B cell (primary cell): ENCODE measurements around the gene ADAMTS2. TPM values are rescaled to one million over a fixed set of nuclear protein-coding genes. Genes with fewer than 3 reads are reported as not detected.

Experiments
- ATAC-seq: fragments of 200-7000 bp; cut with Tn5 transposase; one replicate; pipeline ENCODE4 v1.10.0; 2021; ENCODE audit warnings: low read depth, mild to moderate bottlenecking, moderate number of reproducible peaks, moderate library complexity
- CTCF ChIA-PET: fragments of 350-600 bp; sonication (Branson Sonifier 250); formaldehyde crosslinking; loops from one replicate; lab custom pipeline; 2021; ENCODE audit warnings: antibody characterized with exemption, inconsistent platforms; lab: Charles Lee
- POLR2A ChIA-PET: fragments of 350-600 bp; sonication (Branson Sonifier 250); formaldehyde crosslinking; loops from one replicate; lab custom pipeline; 2021; ENCODE audit warnings: antibody characterized with exemption; lab: Charles Lee
- DNase-seq: peaks from one replicate; pipeline ENCODE4 v3.0.0; 2013
- H2AFZ ChIP-seq: 2 replicates; pipeline ENCODE4 v1.6.1; 2012; ENCODE audit warnings: mild to moderate bottlenecking, low read depth, low read length; ENCODE audit not compliant: insufficient read depth, poor library complexity, severe bottlenecking
- H3K27ac ChIP-seq, 2 donors: 1 replicate in 1 of 2; 2 replicates in 1 of 2; pipeline ENCODE4 v1.5.1; 2012 to 2013; ENCODE audit warnings: low read length in 2 of 2, mild to moderate bottlenecking in 2 of 2, moderate library complexity in 1 of 2
- H3K27me3 ChIP-seq, 4 experiments: fragments of 200-600 bp in 1 of 4; sonication (generic) in 1 of 4; replicated peaks in 1 of 4; 1 replicate in 2 of 4; 2 replicates in 2 of 4; pipeline versions ENCODE4 v1.6.1 to v1.7.0; 2013 to 2016; ENCODE audit warnings: low read length in 3 of 4, mild to moderate bottlenecking in 2 of 4, mixed read lengths in 1 of 4, moderate library complexity in 1 of 4; ENCODE audit not compliant: insufficient read depth in 4 of 4, control insufficient read depth in 3 of 4; ENCODE audit errors: control extremely low read depth in 1 of 4
- H3K36me3 ChIP-seq, 2 experiments: replicated peaks in 1 of 2; 1 replicate in 1 of 2; 2 replicates in 1 of 2; pipeline versions ENCODE4 v1.6.1 to v1.7.1; 2013; ENCODE audit warnings: low read length in 1 of 2; ENCODE audit not compliant: insufficient read depth in 2 of 2, control insufficient read depth in 1 of 2; ENCODE audit errors: control extremely low read depth in 1 of 2, extremely low read depth in 1 of 2
- H3K4me1 ChIP-seq, 2 donors: fragments of 200-600 bp in 1 of 2; sonication (generic) in 1 of 2; 1 replicate in 1 of 2; 2 replicates in 1 of 2; pipeline versions ENCODE4 v1.5.1 to v1.6.1; 2013 to 2017; ENCODE audit warnings: low read length in 2 of 2; ENCODE audit not compliant: control insufficient read depth in 2 of 2, insufficient read depth in 2 of 2
- H3K4me2 ChIP-seq: replicated peaks from 2 replicates; pipeline ENCODE3; 2012; ENCODE audit warnings: mild to moderate bottlenecking, low read depth, low read length; ENCODE audit not compliant: poor library complexity, severe bottlenecking
- H3K4me3 ChIP-seq, 5 experiments: fragments of 200-600 bp in 1 of 5; sonication (generic) in 1 of 5; 1 replicate in 3 of 5; 2 replicates in 2 of 5; pipeline versions ENCODE4 v1.5.1 to v1.7.0; 2011 to 2016; ENCODE audit warnings: low read length in 4 of 5, mild to moderate bottlenecking in 4 of 5, low read depth in 2 of 5, control low read depth in 1 of 5, moderate library complexity in 1 of 5; ENCODE audit not compliant: insufficient read depth in 1 of 5; ENCODE audit errors: control extremely low read depth in 1 of 5, extremely low read depth in 1 of 5
- H3K79me2 ChIP-seq: fragments of 200-600 bp; sonication (generic); one replicate; pipeline ENCODE4 v1.6.0; 2016; ENCODE audit warnings: low read length; ENCODE audit not compliant: control insufficient read depth, insufficient read depth
- H3K9ac ChIP-seq: fragments of 200-600 bp; sonication (generic); 2 replicates; pipeline ENCODE4 v1.6.1; 2017; ENCODE audit warnings: mild to moderate bottlenecking, low read length, moderate library complexity
- H3K9me3 ChIP-seq, 3 donors: one replicate each; pipeline versions ENCODE4 v1.6.1 to v1.7.1; 2013; ENCODE audit warnings: low read length in 2 of 3; ENCODE audit not compliant: control insufficient read depth in 2 of 3, insufficient read depth in 1 of 3; ENCODE audit errors: control extremely low read depth in 1 of 3
- H4K20me1 ChIP-seq: 2 replicates; pipeline ENCODE4 v1.6.0; 2012; ENCODE audit warnings: mild to moderate bottlenecking, low read length; ENCODE audit not compliant: insufficient read depth, control insufficient read depth, poor library complexity, severe bottlenecking
- H3K27ac Mint-ChIP-seq: one replicate; pipeline ENCODE4 v1.8.0; 2021; ENCODE audit warnings: mixed read lengths
- H3K27me3 Mint-ChIP-seq: one replicate; pipeline ENCODE4 v1.8.0; 2021; ENCODE audit warnings: mixed read lengths
- H3K4me1 Mint-ChIP-seq: one replicate; pipeline ENCODE4 v1.8.0; 2021; ENCODE audit warnings: mixed read lengths
- H3K4me3 Mint-ChIP-seq: one replicate; pipeline ENCODE4 v1.8.0; 2021; ENCODE audit warnings: mixed read lengths
- H3K9me3 Mint-ChIP-seq: one replicate; pipeline ENCODE4 v1.8.0; 2022; ENCODE audit warnings: mixed read lengths; ENCODE audit not compliant: insufficient read depth
- CTCF ChIP-seq: fragments of 200-600 bp; IDR thresholded peaks from one replicate; pipeline ENCODE4 v1.8.0; 2022; ENCODE audit warnings: antibody characterized with exemption, mild to moderate bottlenecking
- EZH2 ChIP-seq: IDR thresholded peaks from 2 replicates; pipeline ENCODE4 v1.6.1; 2012; ENCODE audit warnings: borderline replicate concordance, low read depth, mild to moderate bottlenecking, moderate library complexity, low read length; ENCODE audit not compliant: insufficient read depth, poor library complexity, severe bottlenecking
- WGBS: methylation state at CpG from one replicate; pipeline ENCODE4 v1.1.5; 2013; ENCODE audit warnings: missing lambda C conversion rate; ENCODE audit not compliant: insufficient coverage; 5-methylcytosine and 5-hydroxymethylcytosine counted together
- intact Hi-C: fragments of 100-400 bp; cut with micrococcal nuclease; formaldehyde crosslinking; loops from one replicate; pipeline ENCODE4 v1.10.0; 2022
- polyA plus RNA-seq: library from polyadenylated mRNA; depleted of rRNA; stranded (reverse); fragments of >200 nt; gene quantifications from 2 replicates; pipeline ENCODE4 v1.2.3, GENCODE V29; 2012
- total RNA-seq, 2 donors: library from RNA; stranded (reverse); fragments of 120-200 nt in 1 of 2; gene quantifications; 1 replicate in 1 of 2; 2 replicates in 1 of 2; pipeline versions ENCODE4 v1.2.3 to v1.2.4, GENCODE V29; 2013 to 2022

ADAMTS2 gene
- total and polyA plus RNA-seq, 2 donors (not counting 1 experiment from before 2014, with no cell fraction given) = not detected

GRCh38 chr5:179165421-179166170 is 179.7 kb downstream of the ADAMTS2 start:
- ATAC-seq = no peak
- peaks cover 4 to 12% of the 10 kb centered on the region in 2 donors for H3K4me1 ChIP-seq
- peaks cover 3% of the 10 kb centered on the region for H3K4me1 Mint-ChIP-seq
- no peaks in the 10 kb centered on the region for H3K36me3 ChIP-seq
- H3K9me3 ChIP-seq = peaks cover 0 to 36% (median 0%) of the 10 kb centered on the region in 3 donors
- no peak for TF ChIP-seq CTCF
- TF ChIP-seq EZH2 = no peak
- DNase-seq = no peak
- intact Hi-C loops = loop anchor here (5.0 kb wide), 2 partner anchors 502 to 597 kb away; no protein-coding TSS in a partner anchor
- WGBS = 89% methylated on average over 15 of the region's 15 CpGs
- no peak overlapping the region for H3K4me3 Mint-ChIP-seq
- ChIA-PET CTCF (interaction anchor here (0.6 to 4.6 kb wide), 3 partner anchors 15 to 328 kb away, joined by 3 to 28 read pairs (median 6); no protein-coding TSS in a partner anchor), POLR2A (no interaction called here)
- no peaks in the 10 kb centered on the region for H3K79me2 ChIP-seq
- H3K9ac ChIP-seq = no peak overlapping the region
- no peak overlapping the region for H3K27ac Mint-ChIP-seq
- peaks cover 3% of the 10 kb centered on the region for H3K9me3 Mint-ChIP-seq
- peaks cover 0 to 21% (median 1%) of the 10 kb centered on the region in 4 experiments for H3K27me3 ChIP-seq
- H4K20me1 ChIP-seq = no peaks in the 10 kb centered on the region
- no peak overlapping the region for H2AFZ ChIP-seq
- no peak overlapping the region for H3K4me2 ChIP-seq
- peaks cover 5% of the 10 kb centered on the region for H3K27me3 Mint-ChIP-seq
- no peak overlapping the region for H3K4me3 ChIP-seq
- H3K27ac ChIP-seq = no peak overlapping the region
